CD4-positive, alpha-beta T cell (primary cell): Measurements from ENCODE around the gene MCRIP2. TPM values are rescaled to one million over a fixed set of nuclear protein-coding genes. Genes with fewer than 3 reads are reported as not detected.

ENCODE experiments used
- ATAC-seq: fragments of 200-7000 bp; cut with Tn5 transposase; one replicate; pipeline ENCODE4 v1.10.0; 2022; ENCODE audit warnings: mild to moderate bottlenecking; ENCODE audit not compliant: poor library complexity
- CTCF ChIA-PET: fragments of 350-600 bp; sonication (Branson Sonifier 250); formaldehyde crosslinking; loops from one replicate; lab custom pipeline; 2021; ENCODE audit warnings: antibody characterized with exemption, inconsistent platforms; lab: Charles Lee
- POLR2A ChIA-PET: fragments of 350-600 bp; sonication (Branson Sonifier 250); formaldehyde crosslinking; loops from one replicate; lab custom pipeline; 2021; ENCODE audit warnings: antibody characterized with exemption, inconsistent platforms; lab: Charles Lee
- DNase-seq, 14 experiments: peaks; one replicate each; pipeline ENCODE4 v3.0.0-alpha.2; 2013 to 2020; ENCODE audit warnings: mixed read lengths in 2 of 14
- H3K27ac ChIP-seq, 2 donors: one replicate each; pipeline versions ENCODE4 v1.5.1 to v1.7.0; 2013; ENCODE audit warnings: low read length in 2 of 2, low read depth in 1 of 2, mild to moderate bottlenecking in 1 of 2
- H3K27me3 ChIP-seq, 2 experiments: 1 replicate in 1 of 2; 2 replicates in 1 of 2; pipeline versions ENCODE4 v1.6.1 to v1.7.0; 2013; ENCODE audit warnings: low read length in 2 of 2, control low read depth in 1 of 2, mild to moderate bottlenecking in 1 of 2, moderate library complexity in 1 of 2; ENCODE audit not compliant: insufficient read depth in 2 of 2, control insufficient read depth in 1 of 2
- H3K36me3 ChIP-seq: one replicate; pipeline ENCODE4 v1.6.1; 2013; ENCODE audit warnings: low read length, control low read depth; ENCODE audit not compliant: insufficient read depth
- H3K4me1 ChIP-seq: one replicate; pipeline ENCODE4 v1.6.1; 2013; ENCODE audit warnings: low read length, control low read depth; ENCODE audit not compliant: insufficient read depth
- H3K4me3 ChIP-seq: one replicate; pipeline ENCODE4 v1.5.1; 2013; ENCODE audit warnings: mild to moderate bottlenecking, low read length, moderate library complexity
- H3K9me3 ChIP-seq, 2 experiments: 1 replicate in 1 of 2; 2 replicates in 1 of 2; pipeline versions ENCODE4 v1.6.1 to v1.7.0; 2013; ENCODE audit warnings: low read length in 2 of 2, mild to moderate bottlenecking in 2 of 2, control low read depth in 1 of 2, moderate library complexity in 1 of 2; ENCODE audit not compliant: control insufficient read depth in 1 of 2, insufficient read depth in 1 of 2
- H3K27ac Mint-ChIP-seq: one replicate; pipeline ENCODE4 v1.8.0; 2020; ENCODE audit warnings: mixed read lengths
- H3K27me3 Mint-ChIP-seq: one replicate; pipeline ENCODE4 v1.8.0; 2021; ENCODE audit warnings: mixed read lengths
- H3K36me3 Mint-ChIP-seq: one replicate; pipeline ENCODE4 v1.8.0; 2021; ENCODE audit warnings: low read depth, mixed read lengths
- H3K4me1 Mint-ChIP-seq: one replicate; pipeline ENCODE4 v1.8.0; 2021; ENCODE audit warnings: low read depth, mixed read lengths
- H3K4me3 Mint-ChIP-seq: one replicate; pipeline ENCODE4 v1.8.0; 2020; ENCODE audit warnings: mild to moderate bottlenecking, mixed read lengths
- H3K9me3 Mint-ChIP-seq: one replicate; pipeline ENCODE4 v1.8.0; 2020; ENCODE audit warnings: mixed read lengths
- CTCF ChIP-seq: fragments of 200-600 bp; IDR thresholded peaks from one replicate; pipeline ENCODE4 v1.8.0; 2022; ENCODE audit warnings: antibody characterized with exemption, mild to moderate bottlenecking
- intact Hi-C, 2 experiments: fragments of 100-400 bp; cut with DNase I in 1 of 2; cut with micrococcal nuclease in 1 of 2; formaldehyde crosslinking; loops; one replicate each; pipeline versions ENCODE4 v1.15.1 to v1.9.0; 2023 to 2025; cut with DNase I, micrococcal nuclease
- total RNA-seq, 174 experiments: library from RNA in 2 of 174; stranded (reverse) in 2 of 174; gene quantifications; one replicate each; pipeline ENCODE4 v1.2.3 and lab custom pipeline; 2021 to 2026

The MCRIP2 gene
- total RNA-seq, 2 experiments from 2014 or later, result 11.4 to 14.6 TPM

- POLR2A ChIA-PET, result no interaction called here
- no peak overlapping the region for H3K27ac ChIP-seq
- Mint-ChIP-seq H3K27me3 (no peaks in the 10 kb centered on the region), H3K27ac (no peak overlapping the region), H3K36me3 (no peaks in the 10 kb centered on the region), H3K9me3 (no peaks in the 10 kb centered on the region), H3K4me3 (no peak overlapping the region), H3K4me1 (peaks cover 18% of the 10 kb centered on the region)
- H3K27me3 ChIP-seq, result no peaks in the 10 kb centered on the region
- DNase-seq (no peak), ATAC-seq (no peak)
- CTCF ChIA-PET, result no interaction called here
- peaks cover 9% of the 10 kb centered on the region for H3K4me1 ChIP-seq
- peaks cover 0 to 9% of the 10 kb centered on the region in 2 experiments for H3K9me3 ChIP-seq
- H3K36me3 ChIP-seq, result no peaks in the 10 kb centered on the region
- no peak for TF ChIP-seq CTCF
- intact Hi-C loops, result no loop called here
- no peak overlapping the region for H3K4me3 ChIP-seq
These were observed 34.8 kb upstream of the MCRIP2 start for GRCh38 chr16:606656-607307.

GRCh38 chr16:608019-608418 lies 33.6 kb upstream of the MCRIP2 start:
- ATAC-seq, result no peak
- Mint-ChIP-seq H3K27me3 (no peaks in the 10 kb centered on the region), H3K4me3 (no peak overlapping the region), H3K4me1 (peaks cover 13% of the 10 kb centered on the region), H3K27ac (no peak overlapping the region), H3K9me3 (no peaks in the 10 kb centered on the region), H3K36me3 (no peaks in the 10 kb centered on the region)
- intact Hi-C loops, result no loop called here
- no peak overlapping the region for H3K4me3 ChIP-seq
- DNase-seq, result no peak
- TF ChIP-seq CTCF, result no peak
- H3K27ac ChIP-seq, result no peak overlapping the region
- H3K27me3 ChIP-seq, result no peaks in the 10 kb centered on the region
- H3K36me3 ChIP-seq, result no peaks in the 10 kb centered on the region
- H3K4me1 ChIP-seq, result peaks cover 9% of the 10 kb centered on the region
- POLR2A ChIA-PET, result no interaction called here
- CTCF ChIA-PET, result no interaction called here
- peaks cover 0 to 9% of the 10 kb centered on the region in 2 experiments for H3K9me3 ChIP-seq

GRCh38 chr16:609316-609715 lies 32.3 kb upstream of the MCRIP2 start:
- ATAC-seq (no peak), DNase-seq (no peak)
- Mint-ChIP-seq H3K27ac (no peak overlapping the region), H3K4me1 (peaks cover 5% of the 10 kb centered on the region), H3K27me3 (no peaks in the 10 kb centered on the region), H3K36me3 (no peaks in the 10 kb centered on the region), H3K4me3 (no peak overlapping the region), H3K9me3 (no peaks in the 10 kb centered on the region)
- peaks cover 0 to 9% of the 10 kb centered on the region in 2 experiments for H3K9me3 ChIP-seq
- H3K4me3 ChIP-seq, result no peak overlapping the region
- no peaks in the 10 kb centered on the region for H3K27me3 ChIP-seq
- intact Hi-C loops, result no loop called here
- no peaks in the 10 kb centered on the region for H3K36me3 ChIP-seq
- no peak for TF ChIP-seq CTCF
- peaks cover 9% of the 10 kb centered on the region for H3K4me1 ChIP-seq
- POLR2A ChIA-PET, result no interaction called here
- CTCF ChIA-PET, result interaction anchor here (0.9 kb wide), 1 partner anchor 30 kb away, joined by 5 read pairs; no protein-coding TSS in a partner anchor
- no peak overlapping the region for H3K27ac ChIP-seq
